Right lobe of liver (tissue), 4 donors: ENCODE measurements around the gene SYNE2.

ENCODE experiments used
- CTCF ChIP-seq, 4 donors: fragments of 200-600 bp in 3 of 4; fragments of 450-650 bp in 1 of 4; IDR thresholded peaks; one replicate each; pipeline versions ENCODE4 v1.5.1 to v1.8.0; 2016 to 2022; ENCODE audit warnings: antibody characterized with exemption in 4 of 4, mild to moderate bottlenecking in 2 of 4
- POLR2A ChIP-seq: fragments of 450-650 bp; IDR thresholded peaks from one replicate; pipeline ENCODE4 v1.6.1; 2017; ENCODE audit warnings: antibody characterized with exemption, mild to moderate bottlenecking
- donor health status: DM: no; HTN: no; CAD: no.
- donor health status: DM: no; HTN: no; CAD: no.
- donor health status: DM: no; HTN: yes; CAD: no.

- TF ChIP-seq CTCF (IDR thresholded peaks at IDR 0.05) (no peak), POLR2A (no peak)
These were observed 135.8 kb downstream of the SYNE2 start for GRCh38 chr14:63988579-63988978.
